ENCODE data around the gene ST3GAL3. TPM values are rescaled to one million over a fixed set of nuclear protein-coding genes. Genes with fewer than 3 reads are reported as not detected.

The ST3GAL3 gene
- total RNA-seq, 1 donor from 2014 or later: 18.3 TPM

- no peak for DNase-seq (ENCODE audit: low read depth)
- TF ChIP-seq CTCF (conservative IDR thresholded peaks at IDR 0.05; ENCODE audit: low read depth, low read length): no peak
- H3K4me3 ChIP-seq (ENCODE audit: low read depth, low read length): no peak overlapping the region
Observed at GRCh38 chr1:43843684-43844083, 136.3 kb downstream of the ST3GAL3 start.

GRCh38 chr1:43844114-43844513 lies 136.8 kb downstream of the ST3GAL3 start:
- no peak overlapping the region for H3K4me3 ChIP-seq (ENCODE audit: low read depth, low read length)
- DNase-seq (ENCODE audit: low read depth): no peak
- TF ChIP-seq CTCF (conservative IDR thresholded peaks at IDR 0.05; ENCODE audit: low read depth, low read length): no peak

- no peak for TF ChIP-seq CTCF (conservative IDR thresholded peaks at IDR 0.05; ENCODE audit: low read depth, low read length)
- DNase-seq (ENCODE audit: low read depth): no peak
Observed at GRCh38 chr1:43847290-43847689, 140.0 kb downstream of the ST3GAL3 start.

GRCh38 chr1:43847882-43848281 lies 140.5 kb downstream of the ST3GAL3 start:
- H3K4me3 ChIP-seq (ENCODE audit: low read depth, low read length): no peak overlapping the region
- no peak for TF ChIP-seq CTCF (conservative IDR thresholded peaks at IDR 0.05; ENCODE audit: low read depth, low read length)
- no peak for DNase-seq (ENCODE audit: low read depth)

More at GRCh38 chr1:43847290-43847689, 140.0 kb downstream of the ST3GAL3 start:
- no peak overlapping the region for H3K4me3 ChIP-seq (ENCODE audit: low read depth, low read length)

GRCh38 chr1:43849670-43850069 lies 142.3 kb downstream of the ST3GAL3 start:
- DNase-seq (ENCODE audit: low read depth): no peak
- no peak overlapping the region for H3K4me3 ChIP-seq (ENCODE audit: low read depth, low read length)
- no peak for TF ChIP-seq CTCF (conservative IDR thresholded peaks at IDR 0.05; ENCODE audit: low read depth, low read length)

GRCh38 chr1:43850591-43851233 lies 143.4 kb downstream of the ST3GAL3 start:
- no peak overlapping the region for H3K4me3 ChIP-seq (ENCODE audit: low read depth, low read length)
- no peak for TF ChIP-seq CTCF (conservative IDR thresholded peaks at IDR 0.05; ENCODE audit: low read depth, low read length)
- DNase-seq (ENCODE audit: low read depth): no peak

Measured in epithelial cell of proximal tubule (primary cell).